HUES48 (cell line): Measurements from ENCODE around the gene HMGCS2.

Experiments
- H3K27ac ChIP-seq: one replicate; pipeline ENCODE4 v1.7.0; 2013; ENCODE audit warnings: low read depth, low read length, inconsistent platforms
- H3K27me3 ChIP-seq: 2 replicates; pipeline ENCODE4 v1.6.1; 2013; ENCODE audit warnings: mild to moderate bottlenecking, low read length; ENCODE audit not compliant: control insufficient read depth, insufficient read depth
- H3K36me3 ChIP-seq: 2 replicates; pipeline ENCODE4 v1.6.1; 2013; ENCODE audit warnings: low read length; ENCODE audit not compliant: control insufficient read depth, insufficient read depth
- H3K4me1 ChIP-seq: 2 replicates; pipeline ENCODE4 v1.6.1; 2013; ENCODE audit warnings: mild to moderate bottlenecking, low read length; ENCODE audit not compliant: control insufficient read depth, insufficient read depth
- H3K4me3 ChIP-seq: 2 replicates; pipeline ENCODE4 v1.5.1; 2013; ENCODE audit warnings: mild to moderate bottlenecking, low read depth, low read length
- H3K9ac ChIP-seq: 2 replicates; pipeline ENCODE4 v1.6.1; 2013; ENCODE audit warnings: mild to moderate bottlenecking, low read depth, low read length, moderate library complexity
- H3K9me3 ChIP-seq: 2 replicates; pipeline ENCODE4 v1.6.1; 2013; ENCODE audit warnings: low read length; ENCODE audit not compliant: control insufficient read depth, insufficient read depth

Gene HMGCS2

DNA sequence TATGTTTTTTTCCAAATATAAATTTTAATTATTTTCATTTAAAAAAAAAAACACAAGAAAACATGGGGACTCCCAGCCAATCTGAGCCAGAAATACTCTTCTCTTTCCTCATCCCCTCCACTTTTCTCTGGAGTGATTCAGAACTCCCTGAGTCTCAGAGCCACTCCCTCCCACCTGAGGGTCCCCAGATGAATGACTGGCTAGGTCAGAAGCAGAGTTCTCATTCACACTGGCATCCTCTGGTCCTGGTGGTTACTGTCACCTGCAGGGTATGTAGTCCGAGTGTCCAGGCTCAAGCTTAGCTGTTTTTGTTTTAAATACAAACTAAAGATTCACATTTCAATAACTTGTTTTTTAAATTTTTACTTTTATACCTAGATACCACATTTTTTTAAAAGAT lies 6.3 kb downstream of the HMGCS2 start:
- no peak overlapping the region for H3K9ac ChIP-seq
- H3K27me3 ChIP-seq = no peaks in the 10 kb centered on the region
- no peaks in the 10 kb centered on the region for H3K4me1 ChIP-seq
- no peaks in the 10 kb centered on the region for H3K9me3 ChIP-seq
- no peak overlapping the region for H3K4me3 ChIP-seq
- no peaks in the 10 kb centered on the region for H3K36me3 ChIP-seq
- H3K27ac ChIP-seq = no peak overlapping the region

GRCh38 chr1:119758584-119758983 lies 10.1 kb downstream of the HMGCS2 start:
- H3K4me1 ChIP-seq = no peaks in the 10 kb centered on the region
- no peaks in the 10 kb centered on the region for H3K36me3 ChIP-seq
- H3K27ac ChIP-seq = no peak overlapping the region
- H3K9me3 ChIP-seq = no peaks in the 10 kb centered on the region
- no peak overlapping the region for H3K4me3 ChIP-seq
- H3K27me3 ChIP-seq = no peaks in the 10 kb centered on the region
- H3K9ac ChIP-seq = no peak overlapping the region

- Histone ChIP-seq H3K27ac (no peak overlapping the region), H3K9me3 (no peaks in the 10 kb centered on the region), H3K36me3 (no peaks in the 10 kb centered on the region), H3K4me3 (no peak overlapping the region), H3K9ac (no peak overlapping the region), H3K27me3 (no peaks in the 10 kb centered on the region), H3K4me1 (no peaks in the 10 kb centered on the region)
These were observed 16.1 kb downstream of the HMGCS2 start for GRCh38 chr1:119752592-119752991.

DNA sequence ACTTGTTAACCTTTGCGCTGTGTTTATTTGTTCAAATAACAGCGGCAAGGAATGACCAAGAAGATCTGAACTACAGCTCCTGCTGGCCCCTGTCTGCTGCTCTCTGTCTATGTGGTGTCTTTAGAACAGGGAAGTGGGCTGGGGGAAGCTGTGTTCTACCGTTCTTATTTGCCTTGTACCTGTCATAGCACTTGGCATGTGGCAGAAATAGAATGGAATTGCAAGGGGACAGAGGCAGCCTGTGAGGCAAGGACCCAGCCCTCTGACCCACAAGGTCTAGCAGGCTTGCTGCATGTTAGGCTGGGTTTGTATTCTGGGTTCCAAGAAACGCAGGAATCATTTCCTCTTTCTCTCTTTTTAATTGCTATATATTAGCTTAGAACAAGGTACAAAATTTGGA lies 20.7 kb downstream of the HMGCS2 start:
- no peaks in the 10 kb centered on the region for H3K9me3 ChIP-seq
- no peaks in the 10 kb centered on the region for H3K27me3 ChIP-seq
- no peak overlapping the region for H3K27ac ChIP-seq
- peaks cover 15% of the 10 kb centered on the region for H3K4me1 ChIP-seq
- H3K9ac ChIP-seq = no peak overlapping the region
- H3K4me3 ChIP-seq = no peak overlapping the region
- peaks cover 21% of the 10 kb centered on the region for H3K36me3 ChIP-seq

GRCh38 chr1:119747451-119747850 lies 21.3 kb downstream of the HMGCS2 start:
- H3K4me3 ChIP-seq = no peak overlapping the region
- H3K9me3 ChIP-seq = no peaks in the 10 kb centered on the region
- peaks cover 26% of the 10 kb centered on the region for H3K36me3 ChIP-seq
- H3K27ac ChIP-seq = no peak overlapping the region
- H3K9ac ChIP-seq = no peak overlapping the region
- peaks cover 15% of the 10 kb centered on the region for H3K4me1 ChIP-seq
- no peaks in the 10 kb centered on the region for H3K27me3 ChIP-seq

DNA sequence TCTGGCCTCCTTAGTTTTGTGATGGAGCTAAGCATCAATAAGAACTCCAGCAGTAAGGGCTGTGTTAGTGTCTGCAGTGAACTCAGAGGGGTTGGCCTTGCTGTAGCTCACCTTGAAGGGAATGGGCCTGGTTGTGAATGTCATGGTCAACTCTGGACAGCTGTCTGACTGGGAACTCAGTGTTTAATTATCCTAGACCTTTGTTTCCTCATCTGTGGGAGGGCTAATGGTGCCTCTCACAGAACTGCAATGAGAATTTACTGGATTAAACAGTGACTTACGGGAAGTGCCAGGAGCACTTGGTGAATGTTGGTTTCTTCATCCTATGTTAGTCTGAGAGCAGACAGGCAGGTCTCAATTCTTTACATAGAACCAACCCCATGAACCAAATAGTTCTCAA lies 23.7 kb downstream of the HMGCS2 start:
- Histone ChIP-seq H3K9ac (no peak overlapping the region), H3K4me1 (peaks cover 15% of the 10 kb centered on the region), H3K4me3 (no peak overlapping the region), H3K27ac (no peak overlapping the region), H3K27me3 (no peaks in the 10 kb centered on the region), H3K9me3 (no peaks in the 10 kb centered on the region), H3K36me3 (peaks cover 51% of the 10 kb centered on the region)

- Histone ChIP-seq H3K36me3 (peaks cover 55% of the 10 kb centered on the region), H3K27ac (no peak overlapping the region), H3K27me3 (no peaks in the 10 kb centered on the region), H3K9me3 (no peaks in the 10 kb centered on the region), H3K4me3 (no peak overlapping the region), H3K9ac (no peak overlapping the region), H3K4me1 (peaks cover 15% of the 10 kb centered on the region)
These were observed 24.1 kb downstream of the HMGCS2 start for GRCh38 chr1:119744598-119744942.

DNA sequence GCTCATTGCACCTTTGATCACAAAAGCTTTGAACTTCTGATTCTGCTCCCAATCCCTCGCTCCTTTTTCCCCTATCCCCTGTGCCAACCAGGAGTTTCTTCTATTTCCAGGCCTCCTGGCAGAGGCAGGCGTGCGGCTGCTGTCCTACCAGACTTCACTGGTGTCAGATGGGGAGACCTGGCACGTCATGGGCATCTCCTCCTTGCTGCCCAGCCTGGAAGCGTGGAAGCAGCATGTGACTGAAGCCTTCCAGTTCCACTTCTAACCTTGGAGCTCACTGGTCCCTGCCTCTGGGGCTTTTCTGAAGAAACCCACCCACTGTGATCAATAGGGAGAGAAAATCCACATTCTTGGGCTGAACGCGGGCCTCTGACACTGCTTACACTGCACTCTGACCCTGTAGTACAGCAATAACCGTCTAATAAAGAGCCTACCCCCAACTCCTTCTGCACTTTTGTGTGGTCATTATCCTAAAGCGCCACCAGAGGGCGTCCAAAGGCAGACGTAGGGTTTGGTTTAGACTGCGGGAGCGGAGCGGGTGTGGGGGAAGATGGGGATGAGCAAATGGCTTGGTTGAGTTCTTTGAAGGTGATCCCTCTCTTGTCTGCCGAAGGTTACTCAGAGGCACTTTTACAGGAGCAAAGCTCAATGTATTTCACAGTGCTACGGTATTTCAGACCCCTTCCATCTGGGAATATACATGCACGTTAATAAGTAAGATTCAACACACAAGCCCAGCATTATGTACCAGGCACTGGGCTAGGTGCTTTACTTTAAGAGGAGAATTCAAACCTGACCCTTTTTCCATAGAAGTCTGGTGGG lies 24.7 kb downstream of the HMGCS2 start:
- no peak overlapping the region for H3K4me3 ChIP-seq
- no peak overlapping the region for H3K27ac ChIP-seq
- peaks cover 15% of the 10 kb centered on the region for H3K4me1 ChIP-seq
- H3K36me3 ChIP-seq = peaks cover 61% of the 10 kb centered on the region
- H3K9ac ChIP-seq = no peak overlapping the region
- H3K27me3 ChIP-seq = no peaks in the 10 kb centered on the region
- H3K9me3 ChIP-seq = no peaks in the 10 kb centered on the region

DNA sequence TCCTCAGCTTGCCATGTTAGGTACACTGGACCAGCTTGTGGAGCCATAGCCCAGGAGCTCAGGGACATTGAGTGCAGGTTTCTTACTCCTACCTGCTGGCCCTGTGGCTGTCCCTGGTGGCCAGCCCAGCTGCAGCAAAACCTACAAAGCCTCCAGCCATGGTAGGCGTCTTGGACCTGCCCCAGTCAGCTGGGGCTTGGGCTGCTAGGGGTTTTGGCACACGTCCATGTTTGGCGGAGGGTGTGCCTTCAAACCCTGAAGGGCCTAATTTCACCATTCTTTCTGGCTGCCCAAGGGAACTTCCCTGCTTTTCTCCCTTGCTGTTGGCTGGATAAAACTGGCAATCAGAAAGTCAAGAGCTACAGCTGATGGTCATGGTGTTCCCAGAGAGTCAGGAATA lies 25.4 kb downstream of the HMGCS2 start:
- Histone ChIP-seq H3K36me3 (peaks cover 68% of the 10 kb centered on the region), H3K4me1 (peaks cover 15% of the 10 kb centered on the region), H3K27me3 (no peaks in the 10 kb centered on the region), H3K4me3 (no peak overlapping the region), H3K9ac (no peak overlapping the region), H3K27ac (no peak overlapping the region), H3K9me3 (no peaks in the 10 kb centered on the region)

DNA sequence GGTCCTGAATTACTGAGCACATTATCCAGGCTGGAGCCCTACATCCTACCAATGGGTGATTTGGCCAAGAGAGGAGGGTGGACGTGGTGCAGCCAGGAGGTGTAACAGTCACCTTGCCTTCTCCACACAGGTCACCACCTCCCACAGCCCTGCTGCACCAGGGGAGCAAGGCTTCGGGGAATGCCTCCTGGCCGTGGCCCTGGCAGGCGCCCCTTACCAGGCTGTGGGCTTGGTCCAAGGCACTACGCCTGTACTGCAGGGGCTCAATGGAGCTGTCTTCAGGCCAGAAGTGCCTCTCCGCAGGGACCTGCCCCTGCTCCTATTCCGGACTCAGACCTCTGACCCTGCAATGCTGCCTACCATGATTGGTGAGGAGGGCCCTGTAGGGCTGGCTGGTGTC lies 26.0 kb downstream of the HMGCS2 start:
- no peak overlapping the region for H3K9ac ChIP-seq
- peaks cover 15% of the 10 kb centered on the region for H3K4me1 ChIP-seq
- peaks cover 74% of the 10 kb centered on the region for H3K36me3 ChIP-seq

DNA sequence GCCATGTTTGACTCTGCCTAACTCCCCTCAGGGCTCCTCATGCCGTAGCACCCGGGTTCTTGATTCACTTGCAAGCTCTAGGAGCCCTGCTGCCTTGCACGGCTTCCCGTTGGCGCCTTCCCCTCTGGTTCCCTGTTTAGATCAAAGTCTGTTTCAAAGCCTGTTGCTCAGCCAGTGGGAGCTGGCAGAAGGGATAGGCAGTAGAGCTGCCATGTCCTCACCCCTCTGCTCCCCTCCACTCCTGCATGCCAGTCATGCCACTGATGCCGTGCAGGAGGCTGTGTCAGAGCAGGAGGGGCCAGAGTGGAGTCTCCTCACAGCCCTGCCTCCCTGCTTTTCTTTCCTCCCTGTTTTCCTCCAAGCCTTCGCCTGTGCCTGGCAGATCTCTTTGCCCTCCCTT lies 26.5 kb downstream of the HMGCS2 start:
- H3K4me1 ChIP-seq = peaks cover 12% of the 10 kb centered on the region
- no peak overlapping the region for H3K9ac ChIP-seq
- H3K27ac ChIP-seq = no peak overlapping the region
- H3K27me3 ChIP-seq = no peaks in the 10 kb centered on the region
- H3K4me3 ChIP-seq = no peak overlapping the region
- H3K36me3 ChIP-seq = peaks cover 79% of the 10 kb centered on the region
- no peaks in the 10 kb centered on the region for H3K9me3 ChIP-seq

More for the DNA sequence above, 26.0 kb downstream of the HMGCS2 start:
- Histone ChIP-seq H3K4me3 (no peak overlapping the region), H3K9me3 (no peaks in the 10 kb centered on the region), H3K27ac (no peak overlapping the region), H3K27me3 (no peaks in the 10 kb centered on the region)
